Activated T-cell treated with anti-CD3 and anti-CD28 coated beads, Interleukin-2, amount 50 U/mL, for 1 hour (primary cell): ENCODE measurements around the gene METTL24.
"Not testable (repeated sequence)": the region's sequence is repeated elsewhere in the genome, so short reads cannot be mapped to it uniquely, and the experiment has no call there.

Experiments used
- DNase-seq: peaks from one replicate; pipeline ENCODE4 v3.0.0-alpha.2; 2020

METTL24 gene

DNA sequence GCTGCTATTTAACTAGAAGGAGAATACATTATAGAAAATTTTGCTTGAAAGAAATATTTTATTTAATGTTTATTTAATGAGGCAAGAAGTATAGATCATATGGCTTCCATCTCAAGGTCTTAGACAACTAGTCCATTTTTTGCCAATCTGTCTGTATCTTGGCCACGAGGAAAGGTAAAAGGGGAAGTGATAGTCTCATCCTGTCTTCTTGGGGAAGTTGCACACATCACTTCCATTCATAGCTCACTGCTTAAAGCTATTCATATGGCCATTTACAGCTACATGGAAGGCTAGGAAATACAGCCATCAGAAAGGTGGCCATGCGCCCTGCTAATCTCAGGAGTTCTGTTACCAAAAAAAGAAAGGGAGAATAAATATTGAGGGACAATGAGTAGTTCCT, 50.8 kb downstream of the METTL24 start:
- no peak for DNase-seq

DNA sequence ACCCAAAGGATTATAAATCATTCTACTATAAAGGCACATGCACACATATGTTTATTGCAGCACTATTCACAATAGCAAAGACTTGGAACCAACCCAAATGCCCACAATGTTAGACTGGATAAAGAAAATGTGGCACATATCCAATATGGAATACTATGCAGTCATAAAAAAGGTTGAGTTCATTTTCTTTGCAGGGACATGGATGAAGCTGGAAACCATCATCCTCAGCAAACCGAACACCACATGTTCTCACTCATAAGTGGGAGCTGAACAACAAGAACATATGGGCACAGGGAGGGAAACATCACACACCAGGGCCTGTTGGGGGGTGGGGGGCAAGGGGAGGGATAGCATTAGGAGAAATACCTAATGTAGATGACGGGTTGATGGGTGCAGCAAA, 52.3 kb downstream of the METTL24 start:
- not testable (repeated sequence) for DNase-seq

DNA sequence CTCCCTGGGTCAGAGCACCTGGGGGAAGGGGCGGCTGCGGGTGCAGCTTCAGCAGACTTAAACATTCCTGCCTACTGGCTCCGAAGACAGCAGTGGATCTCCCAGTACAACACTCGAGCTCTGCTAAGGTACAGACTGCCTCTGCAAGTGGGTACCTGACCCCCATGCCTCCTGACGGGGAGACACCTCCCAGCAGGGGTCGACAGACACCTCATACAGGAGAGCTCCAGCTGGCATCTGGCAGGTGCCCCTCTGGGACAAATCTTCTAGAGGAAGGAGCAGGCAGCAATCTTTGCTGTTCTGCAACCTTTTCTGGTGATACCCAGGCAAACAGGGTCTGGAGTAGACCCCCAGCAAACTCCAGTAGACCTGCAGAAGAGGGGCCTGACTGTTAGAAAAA, 54.5 kb downstream of the METTL24 start:
- not testable (repeated sequence) for DNase-seq

DNA sequence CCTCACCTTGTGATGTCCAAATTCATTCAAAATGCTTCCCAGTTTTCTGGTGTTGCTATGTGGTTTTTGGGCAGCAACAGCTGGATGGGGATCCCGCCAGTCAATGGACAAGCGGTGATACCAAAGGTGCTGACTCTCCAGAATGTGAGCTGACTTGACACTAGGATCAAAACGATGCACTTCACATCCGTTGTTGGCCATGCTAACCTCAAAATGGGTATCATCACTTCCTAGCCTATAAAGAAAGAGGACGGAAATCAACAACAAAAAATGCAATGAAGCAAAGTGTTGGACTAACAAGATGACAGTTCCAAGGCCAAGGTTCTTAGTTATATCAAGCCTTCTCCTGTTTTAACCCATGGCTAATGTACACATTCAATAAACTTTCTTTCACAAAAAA, 59.2 kb downstream of the METTL24 start:
- DNase-seq = no peak

DNA sequence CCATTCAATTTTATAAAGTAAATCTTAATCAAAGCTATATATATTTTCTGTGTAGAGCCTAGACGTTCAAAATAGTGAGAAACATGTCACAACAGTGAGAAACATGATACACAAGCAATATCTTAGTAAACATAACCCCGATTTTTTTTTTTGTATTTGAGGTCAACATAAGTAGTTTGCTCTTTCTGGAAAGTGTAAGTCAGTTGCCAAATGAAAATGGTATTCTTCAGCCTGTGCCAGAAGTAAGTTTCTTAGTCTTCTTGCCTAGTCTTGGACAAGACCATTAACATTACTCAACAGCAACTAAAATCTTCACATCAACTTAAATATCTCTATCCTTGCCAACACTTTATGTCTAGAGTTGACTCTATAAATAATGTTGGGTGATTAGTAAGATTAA, 59.7 kb downstream of the METTL24 start:
- no peak for DNase-seq

DNA sequence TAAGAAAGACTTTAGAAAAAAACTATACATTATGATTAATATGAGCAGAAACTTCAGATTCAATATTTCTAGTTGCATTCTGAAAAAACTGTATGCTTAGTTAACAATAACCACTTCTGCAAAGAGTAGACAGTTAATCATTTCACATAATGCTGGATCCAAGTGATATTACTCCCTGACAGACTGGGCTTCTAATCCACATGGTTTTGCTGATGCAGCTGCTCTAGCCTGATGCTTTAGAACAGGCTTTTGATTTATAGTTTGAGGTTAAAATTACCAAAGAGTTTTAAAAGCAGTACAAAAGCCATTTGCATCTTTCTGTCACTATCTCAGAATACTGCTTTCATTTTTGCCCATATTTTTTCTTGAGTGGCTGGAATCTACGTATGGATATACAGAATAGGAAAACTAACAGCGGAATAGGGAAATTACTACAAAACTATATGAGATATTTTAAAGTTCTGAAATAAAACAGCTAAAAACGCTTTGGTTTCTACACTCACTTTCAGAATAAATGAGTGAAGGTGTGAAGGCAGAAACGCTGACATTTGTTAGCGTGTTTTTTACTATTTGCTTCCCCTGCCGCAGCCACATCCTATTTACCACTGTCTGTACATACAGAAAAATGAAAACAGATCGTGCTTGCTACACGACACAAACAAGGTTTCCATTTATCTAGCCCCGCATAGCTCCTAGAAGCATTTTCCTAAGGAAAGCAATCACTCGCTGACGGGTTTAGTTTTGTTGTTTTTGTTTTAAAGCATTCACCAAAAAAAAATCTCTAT, 61.7 kb downstream of the METTL24 start:
- DNase-seq = no peak

DNA sequence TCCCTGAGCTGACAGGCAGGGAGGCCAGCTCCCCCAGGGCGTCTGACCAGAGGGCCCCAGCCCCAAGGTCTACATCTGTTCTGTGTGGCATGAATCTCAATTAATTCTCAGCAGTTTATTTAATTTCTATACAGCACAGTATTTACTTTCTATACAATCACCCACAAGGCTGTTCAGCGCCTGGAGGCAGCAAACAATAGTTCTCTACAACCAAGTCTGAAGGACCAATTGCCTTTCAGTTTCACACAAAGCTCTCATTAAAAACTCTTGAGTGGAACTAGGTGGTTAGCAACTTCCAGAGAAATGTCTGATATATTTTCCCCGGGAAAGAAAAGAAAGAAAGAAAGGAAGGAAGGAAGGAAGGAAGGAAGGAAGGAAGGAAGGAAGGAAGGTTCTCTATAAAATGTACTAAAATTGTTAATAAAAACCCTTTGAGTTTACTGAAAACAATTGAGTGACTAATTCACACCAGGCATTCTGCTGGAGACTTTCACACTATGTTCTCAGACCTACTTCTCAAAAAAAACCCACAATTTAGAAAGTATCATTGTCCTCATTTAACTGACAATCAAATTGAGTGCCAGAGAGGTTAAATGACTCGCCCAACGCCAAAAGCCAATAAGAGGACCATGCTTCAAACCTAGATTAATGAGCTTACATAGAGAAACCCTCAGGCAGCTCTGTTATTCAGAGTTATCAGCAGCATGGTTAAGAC, 62.5 kb downstream of the METTL24 start:
- DNase-seq = no peak

DNA sequence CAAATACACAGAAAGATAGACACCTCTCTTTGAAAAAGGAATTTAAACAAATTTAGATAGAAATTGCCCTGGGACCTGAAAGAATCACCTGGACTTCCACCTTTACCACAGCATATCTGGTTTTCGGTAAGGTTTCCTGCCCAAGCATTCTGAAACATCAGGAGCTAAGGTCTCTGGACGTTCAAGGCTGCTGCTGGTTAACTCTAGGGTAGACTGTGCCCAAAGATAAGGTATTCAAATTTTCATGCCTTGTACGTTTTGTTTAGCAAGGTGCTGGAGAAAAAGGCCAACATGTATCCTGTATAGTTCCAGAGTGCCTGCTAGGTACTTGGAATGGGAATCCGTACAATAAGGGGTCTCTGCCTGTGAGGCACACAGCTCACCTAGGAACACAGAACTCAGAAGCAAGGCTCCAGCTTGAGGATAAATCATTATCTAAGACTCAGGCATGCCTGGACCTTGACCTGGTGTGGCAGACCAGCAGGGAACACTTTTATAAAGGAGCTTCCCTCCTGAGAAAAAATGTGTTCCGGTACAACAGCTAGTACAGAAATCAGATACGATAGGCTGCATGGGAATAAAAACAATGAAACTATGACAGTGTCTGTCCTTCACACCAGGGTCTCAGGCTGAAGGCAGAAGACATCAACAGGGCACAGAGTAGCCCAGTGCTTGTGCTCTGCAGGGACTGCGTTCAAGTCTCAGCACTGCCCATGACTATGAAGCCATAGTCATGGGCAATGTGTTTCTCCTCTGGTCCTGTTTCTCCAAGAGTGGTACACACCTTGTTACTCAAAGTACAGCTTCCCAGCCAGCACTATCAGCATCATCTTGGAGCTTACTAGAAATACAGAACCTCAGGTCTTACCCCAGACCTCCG, 70.4 kb downstream of the METTL24 start:
- DNase-seq = no peak

DNA sequence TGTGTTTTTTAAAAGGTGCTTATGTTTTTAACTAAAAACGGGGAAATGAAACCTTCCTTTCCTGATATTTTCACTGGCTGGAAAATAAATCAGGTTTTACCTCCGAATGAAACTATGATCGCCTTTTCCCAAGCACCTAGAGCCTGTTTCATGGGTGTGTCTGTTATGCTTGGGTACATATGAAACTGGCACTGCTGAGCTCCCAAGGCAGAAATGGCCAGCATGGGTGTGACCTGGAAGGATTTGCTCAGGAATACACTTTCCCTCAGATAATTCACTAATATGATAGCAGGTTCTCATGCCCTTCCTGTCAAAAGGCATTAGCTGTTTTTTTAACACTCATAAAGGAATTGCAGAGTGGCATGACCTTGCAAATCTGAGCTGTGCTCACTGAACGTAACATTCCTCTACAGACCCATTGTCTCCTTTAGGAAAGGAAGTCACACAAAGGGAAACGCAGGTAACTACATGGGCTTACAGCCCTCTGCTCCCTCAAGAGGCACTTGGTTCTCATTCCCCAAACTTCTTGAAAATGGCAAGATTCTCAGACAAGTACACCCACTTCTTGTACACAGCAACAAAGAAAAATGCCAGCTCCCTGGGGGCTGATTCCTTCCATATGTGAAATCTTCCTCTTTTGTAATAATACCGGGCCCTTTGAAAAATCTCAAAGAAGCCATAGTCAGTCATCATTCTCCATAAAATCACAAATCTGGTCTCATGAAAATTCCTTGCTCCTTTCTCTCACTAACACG, 72.7 kb downstream of the METTL24 start:
- no peak for DNase-seq

DNA sequence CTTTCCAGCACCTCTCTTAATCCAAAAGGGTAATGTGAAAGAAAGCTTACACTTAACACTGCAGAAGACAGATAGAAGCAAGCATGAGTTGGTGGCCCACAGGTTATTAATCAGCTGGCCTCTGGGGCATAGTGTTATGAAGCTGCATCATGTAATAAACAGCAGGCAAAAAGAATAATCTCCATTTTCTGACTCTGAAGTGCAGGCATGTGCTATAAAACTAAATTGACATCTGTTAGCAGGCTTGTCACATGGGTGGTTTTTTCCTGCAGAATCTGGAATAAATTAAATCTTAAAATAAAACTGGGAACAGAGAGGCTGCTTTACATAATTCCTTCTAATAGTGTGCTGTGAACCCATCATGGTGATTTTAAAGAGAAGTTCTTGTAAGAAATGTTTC, 73.3 kb downstream of the METTL24 start:
- no peak for DNase-seq

DNA sequence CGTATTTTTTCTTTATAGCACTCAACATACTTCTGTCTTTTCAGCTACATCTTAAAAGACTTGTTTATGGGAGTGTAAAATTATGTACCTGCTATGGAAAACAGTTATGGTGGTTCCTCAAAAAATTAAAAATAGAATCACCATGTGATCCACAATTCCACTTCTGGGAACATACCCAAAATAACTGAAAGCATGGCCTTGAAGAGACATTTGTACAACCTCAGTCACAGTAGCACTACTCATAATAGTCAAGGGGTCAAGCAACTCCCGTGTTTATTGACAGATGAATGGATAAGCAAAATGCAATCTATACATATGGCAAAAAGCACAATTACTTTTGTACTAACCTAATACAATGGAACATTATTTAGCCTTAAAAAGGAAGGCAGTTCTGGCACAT, 74.5 kb downstream of the METTL24 start:
- DNase-seq = no peak

DNA sequence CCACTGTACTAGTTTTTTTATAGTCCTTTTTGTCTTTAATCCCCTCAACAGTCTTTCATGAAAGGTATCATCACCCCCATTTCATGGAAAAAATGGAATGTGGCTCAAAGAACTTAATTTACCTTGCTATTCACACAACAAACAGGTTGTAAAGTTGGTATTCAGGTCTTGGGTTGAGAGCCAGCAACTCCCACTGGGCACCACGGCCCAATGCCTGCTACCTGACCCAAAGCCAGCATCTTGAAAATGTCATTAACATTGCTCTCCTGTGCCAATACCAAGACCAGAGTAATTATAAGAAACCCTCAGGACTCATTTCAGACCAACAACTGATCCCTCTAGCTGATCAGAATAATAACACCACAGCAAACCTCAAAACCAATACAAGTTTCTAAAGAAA, 75.7 kb downstream of the METTL24 start:
- no peak for DNase-seq

DNA sequence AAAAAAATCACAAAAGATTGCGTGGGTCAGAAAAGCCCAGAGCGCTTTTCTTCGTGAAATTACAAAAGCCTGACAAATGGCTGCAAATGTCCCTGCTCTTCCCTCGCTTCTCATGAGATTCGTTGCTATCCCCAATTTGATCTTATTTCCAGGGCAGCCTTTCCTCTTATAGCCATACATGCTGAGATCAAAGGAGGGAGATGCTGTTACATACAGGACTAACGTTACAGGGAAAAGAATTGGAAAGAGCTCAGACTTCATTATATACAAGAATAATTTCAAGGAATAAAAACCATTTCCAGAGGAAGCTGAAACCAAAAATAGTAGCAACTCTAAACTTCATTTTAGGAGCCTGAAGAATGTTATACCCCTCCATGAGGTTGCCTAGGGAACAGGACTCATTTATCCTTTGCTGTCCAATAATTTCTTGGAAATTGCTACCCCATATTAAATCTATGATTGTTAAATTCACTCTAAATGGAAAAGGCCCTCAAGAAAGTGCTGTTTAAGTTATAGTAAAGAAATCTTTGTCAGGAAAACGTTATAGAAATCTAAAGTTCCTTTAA, 81.0 kb downstream of the METTL24 start:
- no peak for DNase-seq

DNA sequence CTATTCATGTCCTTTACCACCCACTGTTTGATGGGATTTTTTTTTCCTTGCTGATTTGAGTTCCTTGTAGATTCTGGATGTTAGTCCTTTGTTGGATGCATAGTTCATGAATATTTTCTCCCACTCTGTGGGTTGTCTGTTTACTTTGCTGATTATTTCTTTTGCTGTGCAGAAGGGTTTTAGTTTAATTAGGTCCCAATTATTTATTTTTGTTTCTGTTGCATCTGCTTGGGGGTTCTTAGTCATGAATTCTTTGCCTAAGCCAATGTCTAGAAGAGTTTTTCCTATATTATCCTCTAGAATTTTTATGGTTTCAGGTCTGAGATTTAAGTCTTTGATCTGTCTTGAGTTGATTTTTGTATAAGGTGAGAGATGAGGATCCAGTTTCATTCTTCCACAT, 85.4 kb downstream of the METTL24 start:
- DNase-seq = not testable (repeated sequence)

DNA sequence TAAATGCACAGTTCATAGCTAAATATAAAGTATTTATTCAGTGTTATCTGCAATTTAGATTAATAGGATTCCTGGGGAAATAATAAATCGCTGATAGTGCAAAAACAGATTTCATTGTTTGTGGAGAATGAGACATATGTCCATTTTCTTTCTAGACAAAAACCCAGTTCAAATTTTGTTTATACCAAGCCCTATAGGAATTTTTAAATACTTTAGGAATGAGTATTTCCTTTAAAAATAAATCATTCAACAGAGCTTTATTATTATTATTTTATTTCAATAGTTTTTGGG, 86.5 kb downstream of the METTL24 start:
- DNase-seq = no peak

DNA sequence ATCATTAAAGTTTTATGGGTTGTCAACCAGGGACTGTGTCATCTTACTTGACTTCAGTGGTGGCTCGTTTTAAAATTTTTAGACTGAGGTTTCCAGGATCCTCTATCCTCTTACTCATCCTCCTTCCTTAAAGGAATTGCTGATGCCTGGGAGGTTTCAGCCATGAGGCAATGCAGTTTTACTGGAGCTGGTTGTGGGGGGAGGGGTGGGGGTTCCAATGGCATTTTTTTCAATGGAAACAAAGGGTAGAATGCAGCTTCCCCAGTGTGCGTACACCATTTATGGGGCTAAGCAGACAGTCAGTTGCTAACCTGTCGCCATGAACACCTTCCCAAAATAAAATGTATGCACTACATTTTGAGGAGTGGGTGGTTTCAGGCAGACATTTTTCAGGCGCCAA, 88.0 kb downstream of the METTL24 start:
- DNase-seq = no peak

DNA sequence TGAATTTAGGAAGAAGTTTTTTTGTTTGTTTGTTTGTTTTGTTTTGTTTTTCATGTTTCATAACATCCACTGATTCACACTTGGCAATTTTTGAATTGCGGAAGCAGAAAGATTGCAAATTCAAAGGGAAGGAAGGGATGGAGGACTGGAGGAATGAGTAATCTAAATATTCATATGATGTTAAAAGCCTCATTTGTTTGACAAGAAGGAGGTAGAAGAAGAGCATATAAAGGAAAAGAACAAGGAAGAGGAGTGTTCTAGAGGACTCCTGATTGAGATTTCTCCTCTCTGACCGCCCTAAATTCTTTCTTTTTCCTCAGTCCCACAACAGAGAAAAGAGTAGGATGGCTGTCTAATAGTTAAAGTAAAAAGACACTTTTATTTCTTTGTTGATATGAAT, 88.5 kb downstream of the METTL24 start:
- DNase-seq = no peak

DNA sequence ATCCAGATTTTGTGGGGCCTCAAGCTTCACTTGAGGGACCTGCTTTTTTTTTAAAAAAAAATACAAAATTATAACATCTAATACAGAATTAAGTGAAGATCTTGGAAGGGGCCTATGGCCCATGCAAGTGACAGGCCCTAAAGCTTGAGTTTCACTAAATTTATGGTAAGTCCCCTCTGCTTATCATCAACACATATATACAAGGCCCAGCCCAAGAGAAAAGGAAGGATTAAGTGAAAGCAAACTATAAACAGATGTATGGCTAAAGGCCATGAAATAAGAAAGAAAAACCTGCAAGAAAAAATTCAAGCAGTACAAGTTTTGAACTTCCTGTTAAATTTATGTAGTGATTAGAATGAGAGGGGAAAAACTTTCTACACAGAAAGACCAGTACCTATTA, 91.2 kb downstream of the METTL24 start:
- DNase-seq = no peak

DNA sequence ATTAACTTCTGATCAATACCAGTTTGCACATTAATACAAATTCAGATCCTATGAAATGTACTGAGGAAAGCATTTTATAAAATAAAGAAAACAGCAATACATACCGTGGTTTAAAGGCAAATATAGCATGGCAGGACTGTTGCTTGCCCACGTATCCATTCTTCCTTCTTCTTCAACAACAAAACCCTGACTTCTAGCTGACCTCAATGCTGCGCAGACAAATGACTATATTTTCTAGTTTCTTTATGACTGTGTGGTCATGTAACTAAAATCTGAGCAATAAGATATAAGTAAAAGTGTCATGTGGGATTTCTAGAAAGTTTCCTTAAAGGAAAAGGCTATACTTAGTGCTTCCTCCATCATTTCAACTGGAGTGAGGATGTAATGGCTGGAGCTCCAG, 92.9 kb downstream of the METTL24 start:
- no peak for DNase-seq

DNA sequence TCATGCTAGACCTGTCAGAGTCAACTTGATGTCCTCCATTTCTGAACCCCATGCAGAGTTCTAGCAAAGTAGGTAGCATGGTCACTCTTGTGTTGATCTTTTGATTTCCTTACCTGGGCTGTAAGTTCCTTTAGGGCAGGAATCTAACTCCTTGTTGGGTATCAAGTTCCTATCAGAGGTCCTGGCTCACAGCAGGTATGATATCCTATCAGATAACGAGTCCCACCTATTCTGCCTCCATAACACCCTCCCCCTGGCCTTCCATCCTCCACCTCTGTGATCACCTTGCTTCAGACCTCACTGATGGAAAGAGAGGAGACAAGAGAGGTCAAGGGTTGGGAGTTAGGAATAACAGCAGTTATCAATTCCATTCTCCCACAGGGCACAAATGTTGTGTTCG, 101.8 kb downstream of the METTL24 start:
- no peak for DNase-seq

DNA sequence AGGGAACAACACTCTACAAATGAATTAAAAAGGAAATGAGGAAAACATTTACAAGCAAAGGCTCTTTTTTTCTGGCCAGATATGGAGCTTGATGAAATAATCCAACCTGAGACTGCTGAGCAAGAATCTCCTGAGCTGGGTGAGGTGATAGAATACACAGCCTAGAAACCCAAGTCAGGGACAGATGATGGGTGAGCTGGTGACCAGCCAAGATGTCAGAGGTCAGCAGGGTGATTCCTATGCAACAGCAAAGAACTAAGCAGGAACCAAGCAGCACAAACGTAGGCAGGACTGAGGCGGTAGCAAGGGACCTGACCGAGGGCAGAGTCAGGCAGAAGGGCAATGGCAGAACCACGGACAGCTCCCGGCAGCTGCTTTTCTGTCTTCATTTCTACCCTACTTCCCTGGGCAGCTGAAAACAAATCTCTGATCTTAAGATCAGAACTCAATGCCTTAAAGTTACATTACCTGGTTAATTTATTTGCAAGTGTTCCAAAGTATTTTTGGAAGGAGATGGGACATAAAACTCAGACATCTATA, 102.9 kb downstream of the METTL24 start:
- DNase-seq = no peak

DNA sequence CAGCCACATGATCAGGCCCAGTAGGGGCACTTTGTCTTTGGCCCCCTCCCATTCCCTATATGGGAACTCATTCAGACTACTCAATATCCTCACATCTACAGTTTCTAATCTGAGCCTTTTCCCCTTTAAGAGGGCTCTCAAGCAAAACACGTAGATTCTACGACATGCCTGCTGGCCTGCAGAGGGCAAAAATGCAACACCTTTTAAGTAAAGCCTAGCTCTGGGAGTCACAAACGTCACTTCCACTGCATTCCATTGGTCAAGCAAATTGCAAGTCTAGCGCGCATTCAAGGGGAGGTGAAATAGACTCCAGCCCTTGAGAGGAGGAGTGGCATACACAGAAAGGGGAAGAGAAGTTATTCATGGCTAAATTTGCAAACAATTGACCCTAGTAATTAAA, 107.3 kb downstream of the METTL24 start:
- no peak for DNase-seq

DNA sequence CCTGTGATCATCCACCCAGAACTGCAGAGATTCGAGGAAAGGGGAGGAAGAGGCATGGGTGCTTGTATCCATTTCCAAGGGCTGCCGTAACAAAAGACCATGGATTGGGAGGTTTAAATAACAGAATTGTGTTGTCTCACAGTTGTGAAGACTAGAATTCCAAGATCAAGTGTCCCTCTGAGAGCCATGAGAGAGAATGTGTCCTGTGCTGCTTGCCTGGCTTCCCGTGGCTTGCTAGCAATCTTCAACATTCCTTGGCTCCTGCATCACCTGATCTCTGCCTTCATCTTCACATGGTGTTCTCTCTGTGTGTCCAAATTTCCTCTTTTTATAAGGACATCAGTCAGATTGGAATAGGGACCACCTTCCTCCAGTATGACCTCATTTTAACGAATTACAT, 108.1 kb downstream of the METTL24 start:
- DNase-seq = no peak
